T-helper 2 cell treated with Interferon-gamma antibody and Interleukin-4, amounts not matched to agents 5 μg/mL and 100 μg/mL, for 36 hours (primary cell): Measurements from ENCODE around the gene WHRN.
A peak's percentile ranks its signal among the peaks of the same experiment; 100 is the strongest.

Experiments
- DNase-seq: peaks from one replicate; pipeline ENCODE4 v3.0.0; 2021; ENCODE audit warnings: low spot score
- H3K27ac Mint-ChIP-seq: one replicate; pipeline ENCODE4 v1.8.0; 2021; ENCODE audit warnings: mild to moderate bottlenecking, mixed read lengths
- H3K27me3 Mint-ChIP-seq: one replicate; pipeline ENCODE4 v1.8.0; 2021; ENCODE audit warnings: low read depth, mixed read lengths
- H3K36me3 Mint-ChIP-seq: one replicate; pipeline ENCODE4 v1.8.0; 2021; ENCODE audit warnings: low read depth, mixed read lengths
- H3K4me1 Mint-ChIP-seq: one replicate; pipeline ENCODE4 v1.8.0; 2021; ENCODE audit warnings: low read depth, mixed read lengths
- H3K4me3 Mint-ChIP-seq: one replicate; pipeline ENCODE4 v1.8.0; 2022; ENCODE audit warnings: mild to moderate bottlenecking, moderate library complexity, mixed read lengths
- H3K9me3 Mint-ChIP-seq: one replicate; pipeline ENCODE4 v1.8.0; 2021; ENCODE audit warnings: mixed read lengths

The WHRN gene

DNA sequence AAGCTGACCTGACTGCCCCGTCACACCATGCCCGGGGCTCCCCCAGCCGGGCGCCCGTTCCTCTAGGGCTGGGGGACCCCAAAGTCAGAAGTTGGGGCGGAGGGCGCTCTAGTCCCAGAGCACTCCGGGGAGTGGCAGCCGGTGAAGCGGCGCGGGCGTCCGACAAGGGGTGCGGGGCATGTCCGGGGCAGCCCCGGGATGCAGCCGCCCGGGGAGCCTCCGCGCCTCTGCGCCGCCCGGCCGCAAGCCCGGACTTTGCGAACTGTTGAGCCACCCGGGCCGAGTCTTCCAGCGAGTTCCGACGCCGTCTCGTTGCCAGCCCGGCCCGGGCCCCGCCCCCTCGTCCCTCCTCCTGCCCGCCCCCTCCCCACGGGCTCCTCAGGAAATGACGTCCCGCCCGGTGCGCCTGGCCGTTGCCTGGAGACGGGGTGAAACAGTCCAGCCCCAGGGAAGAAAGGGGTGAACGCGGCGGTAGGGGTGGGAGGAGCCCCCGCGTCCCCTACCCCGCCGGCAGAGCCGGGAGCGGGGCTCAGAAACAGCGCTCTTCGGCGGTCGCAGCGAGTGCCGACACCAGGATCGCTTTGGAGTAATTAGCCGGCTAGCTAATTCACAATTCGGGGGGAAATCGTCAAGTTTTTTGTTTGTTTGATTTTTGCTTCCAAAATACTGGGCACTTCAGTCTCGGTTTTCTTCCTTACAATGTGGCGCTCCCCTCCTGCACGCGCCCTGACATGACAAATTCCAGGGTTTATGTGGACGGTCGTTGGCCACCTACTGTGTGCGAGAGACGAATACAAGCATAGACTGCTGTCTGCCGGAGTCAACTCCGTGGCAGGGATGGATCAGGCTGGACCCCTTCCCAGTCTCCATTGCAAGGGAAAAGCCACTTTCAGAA is at the start of gene WHRN:
TSS of gene WHRN (minus strand) at position 287 of the 895 bp plus-strand sequence. CDS start 672 bp downstream, outside the sequence.
- peak; percentile 85 for DNase-seq

DNA sequence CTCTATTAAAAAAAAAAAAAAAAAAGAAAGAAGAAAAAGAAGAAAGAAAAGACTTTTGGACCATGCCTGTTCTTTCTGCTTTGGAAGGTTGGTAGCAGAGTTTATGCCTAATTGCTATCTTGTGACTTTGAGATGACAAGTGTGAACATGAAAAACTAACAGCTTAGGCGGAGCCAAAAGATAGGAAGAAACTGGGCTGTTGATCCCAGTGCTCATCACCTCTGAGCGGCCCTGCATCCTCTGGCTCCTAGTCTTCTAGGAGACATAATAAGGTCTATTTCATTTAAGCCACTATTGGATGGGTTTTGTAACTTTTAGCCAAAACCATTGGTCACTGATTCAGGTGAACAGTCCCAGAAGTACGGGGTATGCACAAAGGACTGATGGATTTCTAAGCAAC is 47.9 kb upstream of the WHRN start:
- Mint-ChIP-seq H3K36me3 (no peaks in the 10 kb centered on the region), H3K27me3 (peaks cover 4% of the 10 kb centered on the region), H3K4me1 (no peaks in the 10 kb centered on the region), H3K9me3 (no peaks in the 10 kb centered on the region), H3K27ac (no peak overlapping the region), H3K4me3 (no peak overlapping the region)
- DNase-seq = no peak

More for the DNA sequence above, at the start of gene WHRN:
- Mint-ChIP-seq H3K9me3 (no peaks in the 10 kb centered on the region), H3K4me1 (peaks cover 14% of the 10 kb centered on the region), H3K27me3 (peaks cover 79% of the 10 kb centered on the region), H3K27ac (peak within 1 kb of the TSS; percentile 77), H3K36me3 (no peaks in the 10 kb centered on the region), H3K4me3 (peak within 1 kb of the TSS; percentile 84)

DNA sequence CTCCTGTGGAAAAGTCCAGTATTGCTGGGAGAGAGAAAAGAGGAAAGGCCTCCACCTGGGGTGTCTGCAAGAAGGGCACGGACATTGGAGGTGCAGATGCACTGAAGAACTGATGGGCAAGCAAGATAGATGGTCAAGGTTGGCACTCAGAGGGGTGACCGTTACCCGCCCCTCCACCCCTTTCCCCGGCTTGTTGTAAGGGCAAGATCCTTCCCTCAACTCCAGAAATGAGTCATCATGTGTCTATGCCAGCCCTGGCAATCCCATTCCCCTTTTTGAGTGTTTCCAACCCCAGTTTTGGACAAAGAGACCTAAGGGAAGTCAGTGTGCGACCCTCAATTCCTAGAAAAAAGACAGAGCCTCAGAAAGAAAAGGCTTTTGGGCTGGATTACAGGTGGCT is 47.4 kb upstream of the WHRN start:
- DNase-seq = no peak
- Mint-ChIP-seq H3K27me3 (peaks cover 4% of the 10 kb centered on the region), H3K9me3 (no peaks in the 10 kb centered on the region), H3K27ac (peak overlapping the region; percentile 26), H3K4me1 (no peaks in the 10 kb centered on the region), H3K4me3 (no peak overlapping the region), H3K36me3 (no peaks in the 10 kb centered on the region)

DNA sequence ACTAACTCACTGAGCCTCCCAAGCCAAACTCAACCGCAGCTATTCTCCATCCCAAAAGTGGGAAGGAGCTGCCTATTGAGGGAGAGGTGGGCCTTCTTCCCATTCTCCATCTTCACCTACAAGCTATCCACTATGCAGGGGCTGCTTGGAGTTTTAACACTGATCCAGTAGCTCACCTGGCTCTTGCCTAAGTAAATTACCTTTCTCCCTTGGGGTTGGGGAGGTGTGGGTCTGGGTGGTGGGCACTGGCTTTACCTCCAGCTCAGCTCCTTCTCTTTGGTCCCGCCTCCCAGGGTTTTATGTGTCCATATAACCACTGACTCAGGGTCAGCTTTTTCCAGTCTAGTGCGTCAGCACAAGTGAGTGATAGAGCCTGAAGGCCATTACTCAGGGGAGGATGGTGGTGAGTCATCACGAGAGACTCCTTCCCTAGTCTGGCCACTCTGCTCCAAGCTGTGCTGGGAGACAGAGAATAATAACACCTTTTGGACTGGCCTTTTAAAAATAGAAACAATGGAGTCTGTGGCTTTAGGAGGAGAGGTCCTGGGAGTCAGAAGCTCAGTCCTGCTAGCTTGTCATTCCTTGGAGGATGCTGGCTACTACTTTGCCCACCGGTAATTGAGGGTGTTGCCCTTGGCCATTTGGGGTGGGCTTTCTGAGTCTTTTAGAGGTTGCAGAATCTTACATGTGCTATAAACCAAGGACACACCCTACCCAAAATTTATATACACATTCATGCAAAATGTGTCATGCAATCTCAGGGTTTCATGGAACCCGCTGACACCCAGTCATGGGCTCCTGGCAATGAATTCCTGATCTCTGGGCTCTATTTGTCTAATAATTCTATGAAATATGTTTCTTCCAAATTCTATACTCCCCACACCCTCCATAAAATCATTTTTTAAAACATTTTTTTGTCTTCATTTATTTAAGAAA is 46.7 kb upstream of the WHRN start:
- no peaks in the 10 kb centered on the region for H3K9me3 Mint-ChIP-seq
- H3K27ac Mint-ChIP-seq = peak overlapping the region; percentile 26
- H3K4me1 Mint-ChIP-seq = no peaks in the 10 kb centered on the region
- DNase-seq = no peak
- H3K27me3 Mint-ChIP-seq = peaks cover 10% of the 10 kb centered on the region
- no peak overlapping the region for H3K4me3 Mint-ChIP-seq
- H3K36me3 Mint-ChIP-seq = no peaks in the 10 kb centered on the region

- Mint-ChIP-seq H3K27ac (no peak overlapping the region), H3K27me3 (peaks cover 11% of the 10 kb centered on the region), H3K9me3 (no peaks in the 10 kb centered on the region), H3K36me3 (no peaks in the 10 kb centered on the region), H3K4me3 (no peak overlapping the region), H3K4me1 (no peaks in the 10 kb centered on the region)
- no peak for DNase-seq
Measured at GRCh38 chr9:114549697-114550330, 44.5 kb upstream of the WHRN start.

GRCh38 chr9:114546851-114547250 is 41.6 kb upstream of the WHRN start:
- H3K27me3 Mint-ChIP-seq = peaks cover 15% of the 10 kb centered on the region

DNA sequence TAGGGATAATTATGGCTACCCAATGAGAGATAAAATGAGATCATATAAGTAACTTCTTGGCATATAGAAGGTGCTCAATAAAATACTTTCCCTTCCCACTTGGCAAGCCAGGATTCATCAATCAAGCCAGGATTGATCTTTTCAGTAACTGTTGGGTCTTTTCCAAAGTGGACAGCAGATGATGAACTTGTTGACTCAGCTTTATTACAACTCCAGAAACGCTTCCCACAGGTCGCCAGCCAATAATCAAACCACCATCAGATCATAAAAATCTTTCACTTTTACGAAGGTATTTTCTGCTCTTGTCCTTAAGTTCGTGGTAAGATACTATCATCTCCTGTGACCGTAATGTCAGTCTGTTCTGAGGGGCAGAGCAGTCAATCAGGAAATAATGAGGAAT is 39.8 kb upstream of the WHRN start:
- Mint-ChIP-seq H3K9me3 (no peaks in the 10 kb centered on the region), H3K27me3 (peaks cover 14% of the 10 kb centered on the region), H3K27ac (no peak overlapping the region), H3K4me1 (no peaks in the 10 kb centered on the region), H3K36me3 (no peaks in the 10 kb centered on the region), H3K4me3 (no peak overlapping the region)
- no peak for DNase-seq

More at GRCh38 chr9:114546851-114547250, 41.6 kb upstream of the WHRN start:
- DNase-seq = no peak
- no peaks in the 10 kb centered on the region for H3K36me3 Mint-ChIP-seq
- H3K9me3 Mint-ChIP-seq = no peaks in the 10 kb centered on the region
- no peak overlapping the region for H3K4me3 Mint-ChIP-seq
- no peaks in the 10 kb centered on the region for H3K4me1 Mint-ChIP-seq
- no peak overlapping the region for H3K27ac Mint-ChIP-seq

DNA sequence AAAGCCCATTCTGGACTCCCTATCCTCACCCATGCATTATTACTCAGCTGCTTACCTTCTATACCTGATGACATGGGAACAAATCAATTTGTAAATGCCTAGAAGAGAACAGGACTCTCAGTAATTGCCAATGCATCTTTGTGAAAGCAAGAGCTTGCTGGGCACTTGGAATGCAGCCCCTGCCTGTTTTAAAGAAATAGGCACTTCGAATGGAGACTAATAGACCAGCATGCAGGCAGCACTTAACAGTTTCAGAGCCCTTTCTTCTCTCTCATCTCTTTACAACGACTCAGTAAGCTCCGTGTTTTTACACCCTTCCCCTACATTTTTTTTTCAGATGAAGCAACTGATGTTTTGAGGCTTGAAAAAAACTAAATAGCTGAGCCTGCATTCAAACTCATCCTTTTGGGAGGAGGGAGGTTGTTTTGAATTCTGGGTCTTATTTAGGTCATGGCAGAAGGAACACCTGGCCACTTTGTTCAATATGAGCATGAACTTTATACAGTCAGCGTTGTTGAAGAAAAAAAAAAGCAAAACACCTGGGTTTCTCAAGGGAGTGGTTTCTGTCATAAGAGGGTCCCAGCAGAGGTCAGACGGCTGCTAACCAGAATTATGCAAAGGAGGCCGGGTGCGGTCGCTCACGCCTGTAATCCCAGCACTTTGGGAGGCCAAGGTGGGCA is 34.6 kb upstream of the WHRN start:
- H3K4me1 Mint-ChIP-seq = no peaks in the 10 kb centered on the region
- DNase-seq = no peak
- H3K27me3 Mint-ChIP-seq = peaks cover 18% of the 10 kb centered on the region
- no peak overlapping the region for H3K27ac Mint-ChIP-seq
- H3K36me3 Mint-ChIP-seq = no peaks in the 10 kb centered on the region
- no peaks in the 10 kb centered on the region for H3K9me3 Mint-ChIP-seq
- H3K4me3 Mint-ChIP-seq = no peak overlapping the region

DNA sequence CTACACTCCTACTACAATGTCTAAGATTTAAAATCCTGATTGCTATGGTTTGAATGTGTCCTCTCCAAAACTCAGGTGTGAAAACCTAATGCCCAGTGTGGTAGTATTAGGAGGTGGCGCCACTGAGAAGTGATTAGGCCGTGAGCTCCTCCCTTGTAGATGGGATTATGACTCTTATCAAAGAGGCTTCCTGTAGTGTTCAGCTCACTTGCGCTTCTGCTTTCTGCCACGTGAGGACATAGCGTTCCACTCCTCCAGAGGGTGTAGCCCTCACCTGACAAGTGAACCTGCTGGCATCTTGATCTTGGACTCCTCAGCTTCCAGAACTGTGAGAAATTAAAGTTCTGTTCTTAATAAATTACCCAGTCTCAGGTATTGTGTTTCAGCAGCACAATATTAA is 33.0 kb upstream of the WHRN start:
- no peaks in the 10 kb centered on the region for H3K9me3 Mint-ChIP-seq
- H3K4me1 Mint-ChIP-seq = no peaks in the 10 kb centered on the region
- DNase-seq = no peak
- no peaks in the 10 kb centered on the region for H3K36me3 Mint-ChIP-seq
- peaks cover 23% of the 10 kb centered on the region for H3K27me3 Mint-ChIP-seq
- no peak overlapping the region for H3K27ac Mint-ChIP-seq
- no peak overlapping the region for H3K4me3 Mint-ChIP-seq

DNA sequence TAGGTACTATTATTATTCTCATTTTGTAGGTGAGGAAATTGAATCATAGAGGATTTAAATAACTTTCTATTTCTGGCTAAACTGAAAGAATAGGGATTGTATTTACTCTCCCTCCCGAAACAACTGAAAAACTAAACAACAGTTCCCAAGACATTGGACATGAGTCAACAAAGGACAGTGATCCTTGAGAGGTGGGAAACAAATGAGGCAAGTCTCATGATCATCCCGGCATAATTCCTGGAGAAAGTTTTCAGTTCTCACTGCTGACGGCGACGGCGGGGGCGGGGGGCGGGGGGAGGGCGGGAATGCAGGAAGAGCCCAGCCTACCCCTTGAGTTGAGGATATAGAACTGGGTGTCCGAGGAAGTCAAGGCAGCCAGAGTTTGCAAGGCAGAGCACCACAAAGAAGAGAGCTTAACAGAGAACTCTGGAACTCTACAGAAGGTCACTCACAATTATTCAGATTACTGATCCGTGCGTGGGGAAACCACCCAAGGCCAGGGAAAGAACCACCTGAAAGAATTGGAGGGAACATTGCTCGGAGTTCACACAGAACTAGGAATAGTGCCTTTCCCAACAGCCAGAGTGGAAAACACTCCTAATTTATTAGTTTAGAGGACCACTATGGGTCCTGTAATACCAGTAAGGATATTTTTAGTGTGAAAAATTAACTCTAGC is 27.4 kb upstream of the WHRN start:
- no peak overlapping the region for H3K27ac Mint-ChIP-seq
- no peaks in the 10 kb centered on the region for H3K4me1 Mint-ChIP-seq
- DNase-seq = no peak
- no peaks in the 10 kb centered on the region for H3K9me3 Mint-ChIP-seq
- H3K4me3 Mint-ChIP-seq = no peak overlapping the region
- peaks cover 23% of the 10 kb centered on the region for H3K27me3 Mint-ChIP-seq
- no peaks in the 10 kb centered on the region for H3K36me3 Mint-ChIP-seq

GRCh38 chr9:114529285-114529684 is 24.0 kb upstream of the WHRN start:
- Mint-ChIP-seq H3K27ac (no peak overlapping the region), H3K27me3 (peaks cover 16% of the 10 kb centered on the region), H3K4me1 (no peaks in the 10 kb centered on the region), H3K9me3 (no peaks in the 10 kb centered on the region), H3K36me3 (no peaks in the 10 kb centered on the region), H3K4me3 (no peak overlapping the region)
- no peak for DNase-seq

DNA sequence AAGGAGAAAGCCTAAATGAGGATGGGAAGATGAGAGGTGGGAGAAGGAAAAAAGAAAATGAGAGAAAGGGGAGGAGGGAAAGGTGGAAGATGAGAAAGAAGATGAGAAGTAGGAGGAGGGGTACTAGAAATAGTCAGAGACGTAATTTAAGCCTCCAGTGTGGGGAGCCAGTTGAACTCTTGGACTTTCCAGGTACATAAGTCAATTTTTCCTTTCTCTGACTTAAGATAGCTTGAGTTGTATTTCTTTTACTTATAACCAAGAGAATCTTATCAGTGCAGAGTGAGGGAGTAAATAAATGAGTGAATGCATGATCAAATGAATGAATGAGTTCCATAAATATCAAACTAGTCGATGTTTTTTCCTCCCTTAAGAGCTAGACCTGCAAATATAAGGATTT is 21.5 kb upstream of the WHRN start:
- no peak for DNase-seq
- Mint-ChIP-seq H3K4me3 (no peak overlapping the region), H3K27me3 (peaks cover 23% of the 10 kb centered on the region), H3K36me3 (no peaks in the 10 kb centered on the region), H3K9me3 (no peaks in the 10 kb centered on the region), H3K27ac (no peak overlapping the region), H3K4me1 (no peaks in the 10 kb centered on the region)

DNA sequence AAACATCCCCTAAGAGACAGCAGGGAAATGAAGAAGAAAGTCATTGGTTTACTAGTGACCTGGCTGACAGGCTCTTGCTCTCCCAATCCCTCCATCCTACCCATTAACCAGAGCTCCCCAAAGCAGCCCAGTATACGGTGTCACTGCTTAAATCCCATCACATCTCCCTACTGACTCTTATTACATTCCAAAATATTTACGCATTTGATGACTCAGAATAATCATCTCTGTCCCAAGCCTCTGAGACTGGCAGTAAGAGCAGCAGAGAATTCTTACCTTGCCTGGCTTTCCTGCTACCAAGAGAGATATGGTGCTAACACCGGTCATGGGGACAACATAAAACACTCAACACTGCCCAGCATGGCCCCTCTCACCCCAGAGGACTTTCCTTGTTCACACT is 20.2 kb upstream of the WHRN start:
- no peaks in the 10 kb centered on the region for H3K9me3 Mint-ChIP-seq
- H3K4me1 Mint-ChIP-seq = no peaks in the 10 kb centered on the region
- H3K36me3 Mint-ChIP-seq = no peaks in the 10 kb centered on the region
- peaks cover 32% of the 10 kb centered on the region for H3K27me3 Mint-ChIP-seq
- no peak overlapping the region for H3K27ac Mint-ChIP-seq
- no peak overlapping the region for H3K4me3 Mint-ChIP-seq
- DNase-seq = no peak
